CD14-positive monocyte (primary cell): ENCODE results near the gene CXCR5. TPM values are rescaled to one million over a fixed set of nuclear protein-coding genes. Genes with fewer than 3 reads are reported as not detected.

Source experiments
- DNase-seq, 3 donors: peaks; one replicate each; pipeline ENCODE4 v3.0.0-alpha.2; 2011 to 2022
- H2AFZ ChIP-seq: 2 replicates; pipeline ENCODE4 v1.6.0; 2012; ENCODE audit warnings: mild to moderate bottlenecking, low read depth, low read length, inconsistent platforms; ENCODE audit not compliant: insufficient read depth, poor library complexity, severe bottlenecking
- H3K27ac ChIP-seq, 2 donors: 1 replicate in 1 of 2; 2 replicates in 1 of 2; pipeline ENCODE4 v1.5.1; 2012 to 2013; ENCODE audit warnings: low read length in 2 of 2, control low read depth in 1 of 2, inconsistent platforms in 1 of 2, low read depth in 1 of 2, mild to moderate bottlenecking in 1 of 2
- H3K27me3 ChIP-seq, 2 donors: one replicate each; pipeline versions ENCODE4 v1.6.0 to v1.6.1; 2011 to 2013; ENCODE audit warnings: low read length in 2 of 2; ENCODE audit not compliant: control insufficient read depth in 2 of 2, insufficient read depth in 2 of 2
- H3K36me3 ChIP-seq, 2 donors: replicated peaks in 1 of 2; 1 replicate in 1 of 2; 2 replicates in 1 of 2; pipeline versions ENCODE4 v1.5.1 to v1.6.1; 2012 to 2013; ENCODE audit warnings: low read length in 2 of 2, control low read depth in 1 of 2, inconsistent platforms in 1 of 2, mild to moderate bottlenecking in 1 of 2; ENCODE audit not compliant: insufficient read depth in 2 of 2, control insufficient read depth in 1 of 2
- H3K4me1 ChIP-seq, 2 donors: 1 replicate in 1 of 2; 2 replicates in 1 of 2; pipeline versions ENCODE4 v1.5.1 to v1.6.1; 2012 to 2013; ENCODE audit warnings: low read length in 2 of 2, control low read depth in 1 of 2, inconsistent platforms in 1 of 2, mild to moderate bottlenecking in 1 of 2, moderate library complexity in 1 of 2; ENCODE audit not compliant: insufficient read depth in 2 of 2, control insufficient read depth in 1 of 2
- H3K4me2 ChIP-seq: replicated peaks from 2 replicates; pipeline ENCODE3; 2012; ENCODE audit warnings: low read length, moderate library complexity, mild to moderate bottlenecking; ENCODE audit not compliant: poor library complexity, severe bottlenecking; ENCODE audit errors: extremely low read depth
- H3K4me3 ChIP-seq, 3 experiments: fragments of 200-600 bp in 1 of 3; sonication (generic) in 1 of 3; replicated peaks in 1 of 3; 1 replicate in 2 of 3; 2 replicates in 1 of 3; pipeline ENCODE4 v1.5.1; 2011 to 2013; ENCODE audit warnings: low read length in 3 of 3, mild to moderate bottlenecking in 3 of 3, control low read depth in 2 of 3, low read depth in 2 of 3, inconsistent platforms in 1 of 3, moderate library complexity in 1 of 3
- H3K79me2 ChIP-seq: 2 replicates; pipeline ENCODE4 v1.6.0; 2012; ENCODE audit warnings: mild to moderate bottlenecking, control low read depth, inconsistent platforms, low read length, moderate library complexity; ENCODE audit not compliant: insufficient read depth
- H3K9ac ChIP-seq: 2 replicates; pipeline ENCODE4 v1.6.0; 2017; ENCODE audit warnings: low read length, mild to moderate bottlenecking; ENCODE audit not compliant: insufficient read depth, poor library complexity, severe bottlenecking
- H3K9me3 ChIP-seq, 2 donors: replicated peaks in 1 of 2; 1 replicate in 1 of 2; 2 replicates in 1 of 2; pipeline versions ENCODE4 v1.5.1 to v1.6.1; 2012 to 2013; ENCODE audit warnings: low read length in 2 of 2, control low read depth in 1 of 2; ENCODE audit not compliant: control insufficient read depth in 1 of 2, insufficient read depth in 1 of 2
- H4K20me1 ChIP-seq: 2 replicates; pipeline ENCODE4 v1.6.0; 2012; ENCODE audit warnings: mild to moderate bottlenecking, low read length, control low read depth, moderate library complexity; ENCODE audit not compliant: insufficient read depth
- H3K27ac Mint-ChIP-seq, 7 donors: one replicate each; pipeline ENCODE4 v1.8.0; 2020; ENCODE audit warnings: mild to moderate bottlenecking in 7 of 7, mixed read lengths in 7 of 7, moderate library complexity in 6 of 7, inconsistent platforms in 2 of 7
- H3K27me3 Mint-ChIP-seq, 3 donors: one replicate each; pipeline ENCODE4 v1.8.0; 2021 to 2022; ENCODE audit warnings: low read depth in 3 of 3, mild to moderate bottlenecking in 3 of 3, mixed read lengths in 3 of 3, moderate library complexity in 3 of 3, inconsistent platforms in 1 of 3
- H3K36me3 Mint-ChIP-seq, 2 donors: one replicate each; pipeline ENCODE4 v1.8.0; 2020; ENCODE audit warnings: mixed read lengths in 2 of 2, inconsistent platforms in 1 of 2, mild to moderate bottlenecking in 1 of 2
- H3K4me1 Mint-ChIP-seq: one replicate; pipeline ENCODE4 v1.8.0; 2020; ENCODE audit warnings: mild to moderate bottlenecking, mixed read lengths
- H3K4me3 Mint-ChIP-seq, 2 donors: one replicate each; pipeline ENCODE4 v1.8.0; 2020; ENCODE audit warnings: mild to moderate bottlenecking in 2 of 2, mixed read lengths in 2 of 2, moderate library complexity in 1 of 2
- H3K9me3 Mint-ChIP-seq, 7 donors: one replicate each; pipeline ENCODE4 v1.8.0; 2020 to 2022; ENCODE audit warnings: mixed read lengths in 7 of 7, mild to moderate bottlenecking in 6 of 7, moderate library complexity in 6 of 7, inconsistent platforms in 2 of 7
- WGBS: methylation state at CpG from one replicate; pipeline ENCODE4 v1.1.5; 2013; ENCODE audit warnings: missing lambda C conversion rate; ENCODE audit not compliant: insufficient coverage; 5-methylcytosine and 5-hydroxymethylcytosine counted together
- intact Hi-C, 2 donors: fragments of 100-400 bp; cut with micrococcal nuclease; formaldehyde crosslinking; loops; one replicate each; pipeline versions ENCODE4 v1.15.0 to v1.15.1; 2023
- polyA plus RNA-seq, 3 donors: library from polyadenylated mRNA; depleted of rRNA in 1 of 3; unstranded in 2 of 3; stranded (reverse) in 1 of 3; fragments of 300-500 nt in 2 of 3; fragments of >200 nt in 1 of 3; fragmentation: Illumina TruSeq in 2 of 3; gene quantifications; 1 replicate in 2 of 3; 2 replicates in 1 of 3; pipeline ENCODE4 v1.2.3, GENCODE V29; 2012 to 2021
- TF ChIP-seq, protein P1 (sequence below): fragments of 200-600 bp; IDR thresholded peaks from one replicate; pipeline ENCODE4 v1.8.0; 2022; ENCODE audit warnings: antibody characterized with exemption, mild to moderate bottlenecking

The CXCR5 gene
- polyA plus RNA-seq, 3 donors = 0.08 to 0.31 (median 0.09) TPM

DNA sequence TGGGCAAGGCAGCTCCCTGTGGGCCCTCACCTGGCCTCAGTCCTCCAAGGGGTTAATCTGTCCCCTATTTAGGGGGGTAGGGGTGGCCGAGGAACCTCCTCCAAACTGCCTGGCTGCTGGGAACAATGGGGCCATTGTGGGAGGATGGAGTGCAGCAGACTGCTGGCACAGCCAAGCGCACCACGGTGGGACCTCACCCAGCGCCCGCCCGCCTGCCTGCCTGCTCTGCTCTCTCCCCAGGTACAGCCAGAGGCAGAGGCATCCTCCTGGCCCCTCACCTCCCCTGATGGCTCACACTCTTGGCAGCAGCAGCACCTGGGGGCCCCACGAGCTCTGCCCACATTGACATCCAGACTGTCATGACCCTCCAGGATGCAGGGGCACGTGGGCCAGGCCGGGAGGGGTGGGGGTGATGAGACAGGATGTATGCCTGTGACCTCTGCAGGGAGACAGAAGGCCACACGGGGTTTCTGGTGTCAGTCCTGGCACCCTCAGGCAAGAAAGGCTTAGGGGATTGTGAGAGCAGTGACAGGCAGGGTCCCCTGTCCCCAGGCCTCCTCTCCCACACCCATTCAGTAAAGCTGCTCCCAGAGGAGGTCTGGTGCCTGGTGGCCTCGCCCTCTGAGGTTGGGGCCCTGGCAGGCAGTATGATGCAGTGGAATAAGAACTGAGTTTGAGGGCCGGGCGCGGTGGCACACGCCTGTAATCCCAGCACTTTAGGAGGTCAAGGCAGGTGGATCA lies 30.7 kb downstream of the CXCR5 start:
- Histone ChIP-seq H3K27me3 (no peaks in the 10 kb centered on the region), H3K9ac (no peak overlapping the region), H2AFZ (no peak overlapping the region), H3K9me3 (no peaks in the 10 kb centered on the region), H3K79me2 (peaks cover 60% of the 10 kb centered on the region), H3K36me3 (no peaks in the 10 kb centered on the region), H3K27ac (peak overlapping the region; percentile 79 to 80), H4K20me1 (peaks cover 79% of the 10 kb centered on the region), H3K4me2 (no peak overlapping the region), H3K4me1 (peaks cover 88 to 94% of the 10 kb centered on the region in 2 donors), H3K4me3 (peak overlapping the region in 1 of 3 experiments; percentile 12)
- WGBS = 38% methylated on average over 9 of the region's 15 CpGs
- Mint-ChIP-seq H3K27ac (peak overlapping the region; percentile 71 to 92 (median 87)), H3K36me3 (peaks cover 9 to 21% of the 10 kb centered on the region in 2 donors), H3K4me1 (peaks cover 85% of the 10 kb centered on the region), H3K27me3 (peaks cover 6 to 33% (median 15%) of the 10 kb centered on the region in 3 donors), H3K9me3 (peaks cover 0 to 2% (median 0%) of the 10 kb centered on the region in 7 donors), H3K4me3 (peak overlapping the region; percentile 48 to 64)
- TF ChIP-seq, protein P1, sequence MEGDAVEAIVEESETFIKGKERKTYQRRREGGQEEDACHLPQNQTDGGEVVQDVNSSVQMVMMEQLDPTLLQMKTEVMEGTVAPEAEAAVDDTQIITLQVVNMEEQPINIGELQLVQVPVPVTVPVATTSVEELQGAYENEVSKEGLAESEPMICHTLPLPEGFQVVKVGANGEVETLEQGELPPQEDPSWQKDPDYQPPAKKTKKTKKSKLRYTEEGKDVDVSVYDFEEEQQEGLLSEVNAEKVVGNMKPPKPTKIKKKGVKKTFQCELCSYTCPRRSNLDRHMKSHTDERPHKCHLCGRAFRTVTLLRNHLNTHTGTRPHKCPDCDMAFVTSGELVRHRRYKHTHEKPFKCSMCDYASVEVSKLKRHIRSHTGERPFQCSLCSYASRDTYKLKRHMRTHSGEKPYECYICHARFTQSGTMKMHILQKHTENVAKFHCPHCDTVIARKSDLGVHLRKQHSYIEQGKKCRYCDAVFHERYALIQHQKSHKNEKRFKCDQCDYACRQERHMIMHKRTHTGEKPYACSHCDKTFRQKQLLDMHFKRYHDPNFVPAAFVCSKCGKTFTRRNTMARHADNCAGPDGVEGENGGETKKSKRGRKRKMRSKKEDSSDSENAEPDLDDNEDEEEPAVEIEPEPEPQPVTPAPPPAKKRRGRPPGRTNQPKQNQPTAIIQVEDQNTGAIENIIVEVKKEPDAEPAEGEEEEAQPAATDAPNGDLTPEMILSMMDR = no peak
- intact Hi-C loops = no loop called here
- no peak for DNase-seq

DNA sequence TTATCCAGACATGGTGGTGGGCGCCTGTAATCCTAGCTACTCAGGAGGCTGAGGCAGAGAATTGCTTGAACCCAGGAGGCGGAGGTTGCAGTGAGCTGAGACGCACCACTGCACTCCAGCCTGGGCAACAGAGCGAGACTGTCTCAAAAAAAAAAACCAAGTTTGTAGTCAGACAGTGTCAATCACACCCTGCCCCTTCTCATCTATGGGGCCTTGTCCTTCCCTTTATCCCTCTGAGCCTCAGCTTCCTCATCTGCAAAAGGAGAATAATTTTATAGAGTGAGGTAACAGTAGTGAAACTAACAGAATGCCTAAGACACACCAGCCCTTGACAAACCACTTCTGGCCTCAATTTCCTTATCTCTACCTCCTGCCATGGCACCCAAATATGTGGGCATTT lies 31.3 kb downstream of the CXCR5 start:
- DNase-seq = peak; percentile 59 to 75 (median 72)
- WGBS = 62% methylated on average over 4 of the region's 4 CpGs
- no peak overlapping the region for H3K9ac ChIP-seq

More for the DNA sequence above, 31.3 kb downstream of the CXCR5 start:
- Mint-ChIP-seq H3K4me1 (peaks cover 89% of the 10 kb centered on the region), H3K4me3 (peak overlapping the region; percentile 48 to 64), H3K27me3 (peaks cover 6 to 32% (median 15%) of the 10 kb centered on the region in 3 donors), H3K27ac (peak overlapping the region; percentile 71 to 92 (median 88)), H3K36me3 (peaks cover 13 to 24% of the 10 kb centered on the region in 2 donors), H3K9me3 (peaks cover 0 to 2% (median 0%) of the 10 kb centered on the region in 7 donors)
- intact Hi-C loops = loop anchor here in 1 of 2 donors (1.0 kb wide), 1 partner anchor 11 kb away; no protein-coding TSS in a partner anchor
- H3K36me3 ChIP-seq = no peaks in the 10 kb centered on the region
- peak overlapping the region; percentile 23 for H3K4me2 ChIP-seq
- peaks cover 63% of the 10 kb centered on the region for H3K79me2 ChIP-seq
- TF ChIP-seq, protein P1 = no peak
- peaks cover 79% of the 10 kb centered on the region for H4K20me1 ChIP-seq
- H3K4me3 ChIP-seq = peak overlapping the region in 1 of 3 experiments; percentile 41
- H3K9me3 ChIP-seq = no peaks in the 10 kb centered on the region
- peaks cover 95 to 100% of the 10 kb centered on the region in 2 donors for H3K4me1 ChIP-seq
- peak overlapping the region; percentile 79 to 80 for H3K27ac ChIP-seq
- H2AFZ ChIP-seq = no peak overlapping the region
- H3K27me3 ChIP-seq = no peaks in the 10 kb centered on the region
